ENCODE data around the gene KCNQ1.

DNA sequence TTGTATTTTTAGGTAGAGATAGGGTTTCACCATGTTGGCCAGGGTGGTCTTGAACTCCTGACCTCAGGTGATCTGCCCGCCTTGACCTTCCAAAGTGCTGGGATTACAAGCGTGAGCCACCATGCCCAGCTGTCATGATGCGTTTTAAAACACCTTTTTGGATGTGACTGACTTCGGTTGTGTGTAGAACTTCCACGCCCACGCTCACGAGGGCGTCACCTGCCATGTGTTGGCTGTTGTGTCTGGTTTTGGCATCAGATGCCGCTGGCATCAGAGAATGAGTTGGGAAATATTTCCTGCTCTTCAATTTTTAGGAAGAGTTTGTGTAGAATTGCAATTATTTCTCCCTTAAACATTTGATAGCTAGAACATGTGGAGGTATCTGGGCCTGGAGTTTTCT lies 109.1 kb downstream of the KCNQ1 start:
- TF ChIP-seq EZH2phosphoT487 (IDR thresholded peaks at IDR 0.05; ENCODE audit: borderline replicate concordance, low read depth): no peak
- TF ChIP-seq REST (IDR thresholded peaks at IDR 0.05; ENCODE audit: low read depth, low read length): no peak
- TF ChIP-seq CTCF (IDR thresholded peaks at IDR 0.05): no peak
- TF ChIP-seq POLR2AphosphoS5 (IDR thresholded peaks at IDR 0.05; ENCODE audit: low read depth, low read length): no peak
- TF ChIP-seq RAD21 (IDR thresholded peaks at IDR 0.05; ENCODE audit: low read length): no peak
- no peak for TF ChIP-seq TAF1 (IDR thresholded peaks at IDR 0.05; ENCODE audit: borderline replicate concordance, low read depth, low read length)
- TF ChIP-seq, protein P1, sequence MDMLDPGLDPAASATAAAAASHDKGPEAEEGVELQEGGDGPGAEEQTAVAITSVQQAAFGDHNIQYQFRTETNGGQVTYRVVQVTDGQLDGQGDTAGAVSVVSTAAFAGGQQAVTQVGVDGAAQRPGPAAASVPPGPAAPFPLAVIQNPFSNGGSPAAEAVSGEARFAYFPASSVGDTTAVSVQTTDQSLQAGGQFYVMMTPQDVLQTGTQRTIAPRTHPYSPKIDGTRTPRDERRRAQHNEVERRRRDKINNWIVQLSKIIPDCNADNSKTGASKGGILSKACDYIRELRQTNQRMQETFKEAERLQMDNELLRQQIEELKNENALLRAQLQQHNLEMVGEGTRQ (IDR thresholded peaks at IDR 0.05; ENCODE audit: borderline replicate concordance, low read depth, low read length): no peak
- TF ChIP-seq EP300 (IDR thresholded peaks at IDR 0.05; ENCODE audit: borderline replicate concordance in 1 of 2, low read depth in 1 of 2, low read length in 1 of 2): no peak
- TF ChIP-seq SIN3A (IDR thresholded peaks at IDR 0.05; ENCODE audit: borderline replicate concordance, low read depth, low read length): no peak
- TF ChIP-seq, protein P2, sequence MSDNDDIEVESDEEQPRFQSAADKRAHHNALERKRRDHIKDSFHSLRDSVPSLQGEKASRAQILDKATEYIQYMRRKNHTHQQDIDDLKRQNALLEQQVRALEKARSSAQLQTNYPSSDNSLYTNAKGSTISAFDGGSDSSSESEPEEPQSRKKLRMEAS (IDR thresholded peaks at IDR 0.05; ENCODE audit: low read depth): no peak
- TF ChIP-seq TCF12 (IDR thresholded peaks at IDR 0.05): no peak
- no peak for TF ChIP-seq GABPA (IDR thresholded peaks at IDR 0.05; ENCODE audit: low read depth)
- TF ChIP-seq FOXM1 (IDR thresholded peaks at IDR 0.05; ENCODE audit: low read depth): no peak
- TF ChIP-seq, protein P3, sequence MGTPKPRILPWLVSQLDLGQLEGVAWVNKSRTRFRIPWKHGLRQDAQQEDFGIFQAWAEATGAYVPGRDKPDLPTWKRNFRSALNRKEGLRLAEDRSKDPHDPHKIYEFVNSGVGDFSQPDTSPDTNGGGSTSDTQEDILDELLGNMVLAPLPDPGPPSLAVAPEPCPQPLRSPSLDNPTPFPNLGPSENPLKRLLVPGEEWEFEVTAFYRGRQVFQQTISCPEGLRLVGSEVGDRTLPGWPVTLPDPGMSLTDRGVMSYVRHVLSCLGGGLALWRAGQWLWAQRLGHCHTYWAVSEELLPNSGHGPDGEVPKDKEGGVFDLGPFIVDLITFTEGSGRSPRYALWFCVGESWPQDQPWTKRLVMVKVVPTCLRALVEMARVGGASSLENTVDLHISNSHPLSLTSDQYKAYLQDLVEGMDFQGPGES (IDR thresholded peaks at IDR 0.05; ENCODE audit: low read depth, low read length): no peak

All from SK-N-SH (cell line).